ENCODE data around the gene IGFBP1.

Gene IGFBP1

GRCh38 chr7:45924283-45924682 is 36.0 kb downstream of the IGFBP1 start:
- H3K36me3 ChIP-seq (ENCODE audit: low read length), result no peaks in the 10 kb centered on the region
- H3K27me3 ChIP-seq (ENCODE audit: low read length), result no peaks in the 10 kb centered on the region

GRCh38 chr7:45927721-45928120 is 39.4 kb downstream of the IGFBP1 start:
- Histone ChIP-seq H3K27me3 (ENCODE audit: low read length) (no peaks in the 10 kb centered on the region), H3K4me2 (ENCODE audit: low read depth, low read length, poor library complexity, severe bottlenecking) (no peak overlapping the region), H3K9me3 (ENCODE audit: insufficient read depth, low read length) (no peaks in the 10 kb centered on the region), H3K79me2 (ENCODE audit: insufficient read depth, low read length) (no peaks in the 10 kb centered on the region), H3K9me2 (replicated peaks; ENCODE audit: insufficient read depth, low read length) (no peaks in the 10 kb centered on the region), H3K9ac (ENCODE audit: low read length) (no peak overlapping the region), H4K20me1 (ENCODE audit: low read depth, low read length) (0 out of 2 replicates have a peak, but pooled peaks cover 3% of the 10 kb centered on the region), H3K36me3 (ENCODE audit: low read length) (no peaks in the 10 kb centered on the region), H3F3A (ENCODE audit: insufficient read depth) (no peaks in the 10 kb centered on the region), H2AFZ (ENCODE audit: low read depth, low read length, severe bottlenecking) (no peak overlapping the region), H3K27ac (ENCODE audit: low read depth, low read length) (no peak overlapping the region), H3K4me3 (ENCODE audit: insufficient read depth, low read length, poor library complexity, severe bottlenecking) (no peak overlapping the region)
- TF ChIP-seq CTCF (IDR thresholded peaks at IDR 0.05; ENCODE audit: insufficient read depth, low read length, poor library complexity, severe bottlenecking) (no peak), EZH2phosphoT487 (conservative IDR thresholded peaks at IDR 0.05; ENCODE audit: low read length) (no peak)

More at GRCh38 chr7:45924283-45924682, 36.0 kb downstream of the IGFBP1 start:
- H3K27ac ChIP-seq (ENCODE audit: low read depth, low read length), result no peak overlapping the region
- no peaks in the 10 kb centered on the region for H3K79me2 ChIP-seq (ENCODE audit: insufficient read depth, low read length)
- no peaks in the 10 kb centered on the region for H3F3A ChIP-seq (ENCODE audit: insufficient read depth)
- TF ChIP-seq CTCF (IDR thresholded peaks at IDR 0.05; ENCODE audit: insufficient read depth, low read length, poor library complexity, severe bottlenecking), result no peak
- no peak for TF ChIP-seq EZH2phosphoT487 (conservative IDR thresholded peaks at IDR 0.05; ENCODE audit: low read length)
- no peaks in the 10 kb centered on the region for H3K9me3 ChIP-seq (ENCODE audit: insufficient read depth, low read length)
- H2AFZ ChIP-seq (ENCODE audit: low read depth, low read length, severe bottlenecking), result no peak overlapping the region
- H3K9ac ChIP-seq (ENCODE audit: low read length), result no peak overlapping the region
- H4K20me1 ChIP-seq (ENCODE audit: low read depth, low read length), result no peaks in the 10 kb centered on the region
- no peak overlapping the region for H3K4me3 ChIP-seq (ENCODE audit: insufficient read depth, low read length, poor library complexity, severe bottlenecking)
- H3K9me2 ChIP-seq (replicated peaks; ENCODE audit: insufficient read depth, low read length), result no peaks in the 10 kb centered on the region
- H3K4me2 ChIP-seq (ENCODE audit: low read depth, low read length, poor library complexity, severe bottlenecking), result no peak overlapping the region

GRCh38 chr7:45930967-45931366 is 42.7 kb downstream of the IGFBP1 start:
- H3K27ac ChIP-seq (ENCODE audit: low read depth, low read length), result no peak overlapping the region
- no peaks in the 10 kb centered on the region for H3K36me3 ChIP-seq (ENCODE audit: low read length)
- no peaks in the 10 kb centered on the region for H3F3A ChIP-seq (ENCODE audit: insufficient read depth)
- no peaks in the 10 kb centered on the region for H3K27me3 ChIP-seq (ENCODE audit: low read length)
- H4K20me1 ChIP-seq (ENCODE audit: low read depth, low read length), result 0 out of 2 replicates have a peak, but pooled peaks cover 3% of the 10 kb centered on the region
- no peaks in the 10 kb centered on the region for H3K9me3 ChIP-seq (ENCODE audit: insufficient read depth, low read length)
- no peaks in the 10 kb centered on the region for H3K79me2 ChIP-seq (ENCODE audit: insufficient read depth, low read length)
- H3K4me3 ChIP-seq (ENCODE audit: insufficient read depth, low read length, poor library complexity, severe bottlenecking), result no peak overlapping the region
- H3K4me2 ChIP-seq (ENCODE audit: low read depth, low read length, poor library complexity, severe bottlenecking), result no peak overlapping the region
- no peak overlapping the region for H2AFZ ChIP-seq (ENCODE audit: low read depth, low read length, severe bottlenecking)
- H3K9me2 ChIP-seq (replicated peaks; ENCODE audit: insufficient read depth, low read length), result no peaks in the 10 kb centered on the region
- H3K9ac ChIP-seq (ENCODE audit: low read length), result no peak overlapping the region
- TF ChIP-seq EZH2phosphoT487 (conservative IDR thresholded peaks at IDR 0.05; ENCODE audit: low read length) (no peak), CTCF (IDR thresholded peaks at IDR 0.05; ENCODE audit: insufficient read depth, low read length, poor library complexity, severe bottlenecking) (no peak)

Data from SU-DHL-6 (cell line).